GM19467 (cell line): Measurements from ENCODE around the gene PHETA1.
"Not testable (repeated sequence)": the region's sequence is repeated elsewhere in the genome, so short reads cannot be mapped to it uniquely, and the experiment has no call there.

Experiments
- ATAC-seq: cut with Tn5 transposase; IDR thresholded peaks from one replicate; pipeline ENCODE4 v1.9.1; 2021; ENCODE audit warnings: mild to moderate bottlenecking, moderate library complexity; ENCODE audit not compliant: unreplicated experiment

Gene PHETA1

DNA sequence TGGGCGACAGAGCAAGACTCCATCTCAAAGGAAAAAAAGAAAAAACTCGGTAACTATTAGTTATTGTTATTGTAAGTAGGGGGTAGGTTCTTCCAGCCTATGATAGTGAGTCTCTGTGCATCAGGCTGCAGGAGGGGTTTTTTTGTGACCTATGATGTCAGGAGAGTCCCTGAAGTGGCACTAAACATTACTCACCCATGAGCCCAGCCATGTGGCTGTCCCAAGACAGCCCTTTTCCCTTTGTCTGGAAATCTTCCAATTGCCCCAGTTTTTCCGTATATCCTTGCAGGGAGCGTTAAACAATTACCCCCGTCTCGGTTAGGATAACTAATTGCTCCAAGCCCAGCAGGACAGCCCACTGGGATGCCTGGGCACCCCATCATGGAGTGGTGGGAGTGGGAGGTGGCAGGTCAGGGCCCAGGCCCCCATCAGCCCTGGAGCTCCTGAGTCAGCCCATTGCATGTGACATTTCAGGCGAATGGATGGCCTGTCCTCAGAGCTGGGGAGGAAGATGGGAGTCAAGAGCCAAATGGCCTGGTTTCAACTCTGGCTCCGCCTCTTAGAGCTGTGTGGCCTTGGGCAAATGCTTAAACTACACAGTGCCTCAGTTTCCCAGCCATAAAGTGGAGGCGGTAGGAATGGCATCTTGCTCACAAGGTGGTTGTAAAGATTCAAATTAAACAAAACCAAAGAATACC lies 16.4 kb downstream of the PHETA1 start:
- no peak for ATAC-seq

DNA sequence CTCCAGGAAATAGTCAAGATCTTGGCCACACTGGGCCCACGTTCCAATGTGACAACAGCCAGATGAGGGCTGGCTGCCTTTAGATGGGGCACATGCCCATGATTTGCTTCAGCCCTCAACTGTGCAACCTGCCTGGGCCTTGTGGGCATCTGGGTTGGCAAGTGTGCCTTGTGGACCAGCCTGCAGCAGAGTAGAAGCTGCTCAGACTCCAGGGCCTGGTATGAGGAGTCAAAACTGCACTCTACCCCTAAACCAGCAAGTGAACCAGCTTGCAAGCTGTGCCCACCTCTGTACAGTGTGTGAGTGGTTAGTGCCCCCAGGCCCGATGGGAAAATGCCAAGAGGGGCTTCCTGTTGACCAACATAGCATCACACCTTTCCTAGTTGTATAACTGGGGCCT lies 17.9 kb downstream of the PHETA1 start:
- ATAC-seq: no peak

DNA sequence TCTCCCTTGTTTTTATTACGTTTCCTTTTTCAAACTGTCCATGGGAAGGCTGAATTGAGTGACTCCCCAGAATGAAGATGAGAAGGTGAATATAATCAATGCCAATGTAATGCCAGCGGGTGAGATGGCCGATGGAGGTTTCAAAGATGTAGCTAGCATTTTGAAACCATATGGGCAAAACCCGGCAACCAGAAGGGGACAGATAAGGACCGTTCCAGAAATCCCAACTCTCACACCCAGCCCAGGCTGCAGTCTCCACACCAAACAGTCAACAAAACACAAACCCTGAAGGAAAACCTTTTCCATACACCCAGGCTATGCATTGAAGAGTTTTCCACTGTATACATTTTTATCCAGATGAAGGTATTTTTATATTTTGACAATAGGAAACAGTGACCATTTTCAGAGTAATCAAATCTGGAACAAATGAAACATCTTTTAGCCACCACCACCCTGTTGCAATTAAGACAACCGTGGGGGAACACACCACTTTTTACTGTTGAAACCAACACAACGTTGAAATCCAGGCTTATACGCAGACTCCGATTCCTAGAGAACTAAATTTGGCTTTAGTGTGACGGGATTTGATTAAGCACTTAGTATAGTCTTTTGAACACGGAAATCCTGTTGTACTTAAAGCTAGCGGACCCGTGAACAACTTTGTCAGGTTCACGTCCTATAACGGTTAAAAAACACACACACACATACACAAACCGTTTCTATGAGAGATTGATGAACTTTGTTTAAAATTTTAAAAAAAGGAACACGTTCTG lies 19.0 kb downstream of the PHETA1 start:
- no peak for ATAC-seq

- ATAC-seq: no peak
Measured at GRCh38 chr12:111349101-111349747, 19.7 kb downstream of the PHETA1 start.

DNA sequence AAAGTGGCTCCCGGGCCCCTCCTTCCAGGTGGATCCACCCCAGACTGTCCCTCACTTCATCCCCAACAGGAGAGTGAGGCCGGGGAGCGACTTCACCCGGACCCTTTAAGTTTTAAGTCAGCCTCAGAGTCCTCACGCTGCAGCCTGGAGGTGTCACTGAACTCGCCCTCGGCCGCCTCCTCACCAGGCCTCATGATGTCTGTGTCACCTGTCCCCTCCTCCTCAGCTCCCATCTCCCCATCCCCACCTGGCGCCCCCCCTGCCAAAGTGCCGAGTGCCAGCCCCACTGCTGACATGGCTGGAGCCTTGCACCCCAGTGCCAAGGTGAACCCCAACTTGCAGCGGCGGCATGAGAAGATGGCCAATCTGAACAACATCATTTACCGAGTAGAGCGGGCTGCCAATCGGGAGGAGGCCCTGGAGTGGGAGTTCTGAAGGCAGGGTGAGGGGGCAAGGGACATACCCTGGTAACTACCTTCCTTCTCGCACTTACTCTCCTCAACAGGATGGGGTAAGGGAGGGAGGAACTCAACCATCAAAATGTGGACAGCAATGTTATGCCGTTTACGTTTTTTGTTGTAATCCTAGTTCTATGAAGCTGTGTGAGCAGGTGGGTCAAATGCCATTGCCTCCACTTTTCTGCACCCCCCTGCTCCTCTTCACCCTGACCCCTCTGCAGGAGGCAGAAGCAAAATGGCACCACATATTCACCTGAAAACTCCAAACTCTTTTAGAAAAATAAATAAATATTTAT lies 20.8 kb downstream of the PHETA1 start:
- ATAC-seq: no peak

GRCh38 chr12:111344254-111344875 lies 24.5 kb downstream of the PHETA1 start:
- ATAC-seq: no peak

- no peak for ATAC-seq
Measured at GRCh38 chr12:111343181-111343580, 25.7 kb downstream of the PHETA1 start.

DNA sequence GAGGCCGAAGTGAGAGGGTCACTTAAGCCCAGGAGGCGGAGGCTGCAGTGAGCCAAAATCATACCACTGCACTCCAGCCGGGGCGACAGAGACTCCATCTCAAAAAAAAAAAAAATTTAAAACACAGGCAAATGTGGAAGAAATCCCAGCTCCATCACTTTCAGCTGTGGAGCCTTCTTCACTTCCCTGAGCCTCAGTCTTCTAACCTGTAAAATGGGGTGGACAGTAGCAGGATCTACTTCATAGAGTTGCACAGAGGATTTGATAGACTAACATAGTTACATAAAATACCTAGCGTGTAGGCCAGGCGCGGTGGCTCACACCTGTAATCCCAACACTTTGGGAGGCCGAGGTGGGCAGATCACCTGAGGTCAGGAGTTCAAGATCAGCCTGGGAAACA lies 26.5 kb downstream of the PHETA1 start:
- no peak for ATAC-seq

GRCh38 chr12:111341426-111342065 lies 27.3 kb downstream of the PHETA1 start:
- no peak for ATAC-seq

GRCh38 chr12:111340680-111341079 lies 28.2 kb downstream of the PHETA1 start:
- not testable (repeated sequence) for ATAC-seq

- no peak for ATAC-seq
Measured at GRCh38 chr12:111340231-111340630, 28.7 kb downstream of the PHETA1 start.

GRCh38 chr12:111339321-111339938 lies 29.5 kb downstream of the PHETA1 start:
- ATAC-seq: no peak

- no peak for ATAC-seq
Measured at GRCh38 chr12:111338096-111338495, 30.8 kb downstream of the PHETA1 start.

GRCh38 chr12:111337371-111337770 lies 31.5 kb downstream of the PHETA1 start:
- ATAC-seq: no peak

- not testable (repeated sequence) for ATAC-seq
Measured at GRCh38 chr12:111336411-111336810, 32.5 kb downstream of the PHETA1 start.

- no peak for ATAC-seq
Measured at GRCh38 chr12:111335811-111336210, 33.1 kb downstream of the PHETA1 start.

DNA sequence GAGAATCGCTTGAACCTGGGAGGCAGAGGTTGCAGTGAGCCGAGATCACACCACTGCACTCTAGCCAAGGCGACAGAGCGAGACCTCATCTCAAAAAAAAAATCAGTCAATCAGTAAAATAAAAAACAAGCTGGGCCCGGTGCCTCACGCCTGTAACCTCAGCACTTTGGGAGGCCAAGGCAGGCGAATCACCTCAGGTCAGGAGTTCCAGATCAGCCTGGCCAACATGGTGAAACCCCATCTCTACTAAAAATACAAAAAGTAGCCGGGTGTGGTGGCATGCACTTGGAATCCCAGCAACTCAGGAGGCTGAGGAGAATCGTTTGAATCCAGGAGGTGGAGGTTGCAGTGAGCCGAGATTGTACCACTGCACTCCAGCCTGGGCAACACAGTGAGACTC lies 33.6 kb downstream of the PHETA1 start:
- ATAC-seq: not testable (repeated sequence)

DNA sequence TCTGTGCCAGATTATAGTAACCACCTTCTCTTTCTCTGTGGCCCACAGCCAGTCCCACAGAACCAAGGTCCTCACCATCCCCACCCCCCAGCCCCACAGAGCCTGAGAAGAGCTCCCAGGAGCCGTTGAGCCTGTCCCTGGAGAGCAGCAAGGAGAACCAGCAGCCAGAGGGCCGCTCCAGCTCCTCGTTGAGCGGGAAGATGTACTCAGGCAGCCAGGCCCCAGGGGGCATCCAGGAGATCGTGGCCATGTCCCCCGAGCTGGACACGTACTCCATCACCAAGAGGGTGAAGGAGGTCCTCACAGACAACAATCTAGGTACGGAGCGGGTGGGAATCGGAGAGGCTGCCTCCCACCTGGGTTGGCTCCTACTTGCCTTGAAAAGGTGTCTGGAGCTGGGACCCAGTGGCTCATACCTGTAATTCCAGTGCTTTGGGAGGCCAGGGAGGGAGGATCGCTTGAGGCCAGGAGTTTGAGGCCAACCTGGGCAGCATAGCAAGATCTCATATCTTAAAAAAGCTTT lies 34.4 kb downstream of the PHETA1 start:
- no peak for ATAC-seq
